ENCODE results near the gene RPS10.
"Not testable (repeated sequence)": the region's sequence is repeated elsewhere in the genome, so short reads cannot be mapped to it uniquely, and the experiment has no call there.

The RPS10 gene

GRCh38 chr6:34447386-34447785 is 21.5 kb upstream of the RPS10 start:
- DNase-seq, result no peak

- DNase-seq, result no peak
Measured at GRCh38 chr6:34445313-34445860, 19.5 kb upstream of the RPS10 start.

- no peak for DNase-seq
Measured at GRCh38 chr6:34441526-34441925, 15.7 kb upstream of the RPS10 start.

GRCh38 chr6:34439442-34439841 is 13.6 kb upstream of the RPS10 start:
- no peak for DNase-seq

- no peak for DNase-seq
Measured at GRCh38 chr6:34438705-34439104, 12.8 kb upstream of the RPS10 start.

GRCh38 chr6:34437644-34437970 is 11.7 kb upstream of the RPS10 start:
- no peak for DNase-seq

GRCh38 chr6:34436803-34437643 is 11.2 kb upstream of the RPS10 start:
- no peak for DNase-seq

- DNase-seq, result no peak
Measured at GRCh38 chr6:34435916-34436315, 10.0 kb upstream of the RPS10 start.

- no peak for DNase-seq
Measured at GRCh38 chr6:34425132-34425497, 754 bp downstream of the RPS10 start.

GRCh38 chr6:34424200-34425131 is 1.4 kb downstream of the RPS10 start:
- DNase-seq, result no peak

GRCh38 chr6:34423254-34423653 is 2.6 kb downstream of the RPS10 start:
- no peak for DNase-seq

- DNase-seq, result no peak
Measured at GRCh38 chr6:34418367-34418766, 7.5 kb downstream of the RPS10 start.

GRCh38 chr6:34416877-34417371 is 8.9 kb downstream of the RPS10 start:
- DNase-seq, result no peak

- DNase-seq, result peak; percentile 10
Measured at GRCh38 chr6:34414999-34415858, 10.6 kb downstream of the RPS10 start.

- no peak for DNase-seq
Measured at GRCh38 chr6:34412643-34413214, 13.1 kb downstream of the RPS10 start.

GRCh38 chr6:34412016-34412415 is 13.9 kb downstream of the RPS10 start:
- DNase-seq, result no peak

- DNase-seq, result not testable (repeated sequence)
Measured at GRCh38 chr6:34407915-34408314, 18.0 kb downstream of the RPS10 start.

GRCh38 chr6:34396518-34396917 is 29.4 kb downstream of the RPS10 start:
- no peak for DNase-seq

GRCh38 chr6:34393966-34394305 is 31.9 kb downstream of the RPS10 start:
- DNase-seq, result no peak

GRCh38 chr6:34393191-34393965 is 32.5 kb downstream of the RPS10 start:
- DNase-seq, result no peak

- peak; percentile 90 for DNase-seq
Measured at GRCh38 chr6:34392497-34393190, 33.2 kb downstream of the RPS10 start, which contains the start of gene NUDT3. Gene NUDT3, minus strand, starts transcription at chr6:34392669. Its CDS starts 307 bp downstream, at chr6:34392362.

Measured in stimulated activated naive CD4-positive, alpha-beta T cell treated with Interleukin-2 at 50 U/mL for 16 hours (primary cell).